ENCODE measurements around the gene SIPA1L2. TPM values are rescaled to one million over a fixed set of nuclear protein-coding genes. Genes with fewer than 3 reads are reported as not detected.

SIPA1L2 gene
- total RNA-seq, 1 donor from 2014 or later, result 16.6 TPM

GRCh38 chr1:232630894-232631195, 912 bp upstream of the SIPA1L2 start:
- TF ChIP-seq, protein P1, sequence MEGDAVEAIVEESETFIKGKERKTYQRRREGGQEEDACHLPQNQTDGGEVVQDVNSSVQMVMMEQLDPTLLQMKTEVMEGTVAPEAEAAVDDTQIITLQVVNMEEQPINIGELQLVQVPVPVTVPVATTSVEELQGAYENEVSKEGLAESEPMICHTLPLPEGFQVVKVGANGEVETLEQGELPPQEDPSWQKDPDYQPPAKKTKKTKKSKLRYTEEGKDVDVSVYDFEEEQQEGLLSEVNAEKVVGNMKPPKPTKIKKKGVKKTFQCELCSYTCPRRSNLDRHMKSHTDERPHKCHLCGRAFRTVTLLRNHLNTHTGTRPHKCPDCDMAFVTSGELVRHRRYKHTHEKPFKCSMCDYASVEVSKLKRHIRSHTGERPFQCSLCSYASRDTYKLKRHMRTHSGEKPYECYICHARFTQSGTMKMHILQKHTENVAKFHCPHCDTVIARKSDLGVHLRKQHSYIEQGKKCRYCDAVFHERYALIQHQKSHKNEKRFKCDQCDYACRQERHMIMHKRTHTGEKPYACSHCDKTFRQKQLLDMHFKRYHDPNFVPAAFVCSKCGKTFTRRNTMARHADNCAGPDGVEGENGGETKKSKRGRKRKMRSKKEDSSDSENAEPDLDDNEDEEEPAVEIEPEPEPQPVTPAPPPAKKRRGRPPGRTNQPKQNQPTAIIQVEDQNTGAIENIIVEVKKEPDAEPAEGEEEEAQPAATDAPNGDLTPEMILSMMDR (IDR thresholded peaks at IDR 0.05; ENCODE audit: insufficient read depth, low read length, severe bottlenecking), result no peak
- Histone ChIP-seq H3K27me3 (ENCODE audit: control insufficient read depth, insufficient read depth, low read length) (no peaks in the 10 kb centered on the region), H3K4me3 (ENCODE audit: low read depth, low read length) (peak overlapping the region; percentile 83), H3K36me3 (ENCODE audit: control insufficient read depth, insufficient read depth, low read length) (no peaks in the 10 kb centered on the region)
- DNase-seq (ENCODE audit: low read depth) (no peak), FAIRE-seq (no peak)

DNA sequence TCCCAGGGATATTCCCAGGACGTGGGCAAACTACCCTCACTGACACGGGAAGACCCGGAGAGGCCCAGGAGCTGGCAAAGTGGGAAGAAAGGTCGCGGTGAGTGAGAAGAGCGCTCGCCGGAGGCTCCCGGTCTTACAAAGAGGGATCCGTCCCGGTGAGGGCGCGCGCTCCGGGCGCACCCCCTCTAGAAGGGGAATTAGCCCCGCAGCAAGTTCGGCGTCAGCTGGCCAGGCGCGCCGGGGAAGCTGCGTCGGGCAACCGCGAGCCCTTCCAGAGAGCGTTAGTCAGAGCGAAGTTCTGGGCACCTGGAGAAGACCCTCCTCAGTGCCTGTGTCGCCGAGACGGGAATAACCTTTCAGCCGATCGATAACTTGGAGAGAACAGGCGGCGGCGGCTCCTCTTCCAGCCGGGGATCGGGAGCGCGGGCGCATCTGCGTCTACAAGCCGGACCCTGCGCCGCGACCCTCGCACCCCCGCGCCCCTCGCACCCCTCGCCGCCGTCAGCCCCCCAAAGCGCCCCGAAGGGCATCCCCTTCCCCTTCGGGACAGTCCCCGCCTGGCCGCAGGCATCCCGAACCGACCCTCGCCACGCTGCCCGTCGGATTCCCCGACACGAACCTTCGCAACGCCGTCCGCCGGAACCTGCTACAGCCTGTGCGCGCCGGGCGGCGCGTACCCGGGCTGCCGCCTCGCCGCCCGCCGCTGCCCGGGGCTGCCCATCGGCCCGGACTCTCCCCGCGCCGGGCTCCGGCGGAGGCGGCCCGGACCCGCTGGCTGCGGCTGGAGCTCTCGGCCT, 485 bp downstream of the SIPA1L2 start:
- DNase-seq (ENCODE audit: low read depth) (no peak), FAIRE-seq (no peak)
- H3K27me3 ChIP-seq (ENCODE audit: control insufficient read depth, insufficient read depth, low read length), result no peaks in the 10 kb centered on the region
- no peaks in the 10 kb centered on the region for H3K36me3 ChIP-seq (ENCODE audit: control insufficient read depth, insufficient read depth, low read length)
- H3K4me3 ChIP-seq (ENCODE audit: low read depth, low read length), result peak overlapping the region; percentile 83
- TF ChIP-seq, protein P1 (IDR thresholded peaks at IDR 0.05; ENCODE audit: insufficient read depth, low read length, severe bottlenecking), result no peak

- peak; percentile 48 for DNase-seq (ENCODE audit: low read depth)
- TF ChIP-seq, protein P1 (IDR thresholded peaks at IDR 0.05; ENCODE audit: insufficient read depth, low read length, severe bottlenecking), result peak; percentile 16
- Histone ChIP-seq H3K4me3 (ENCODE audit: low read depth, low read length) (peak overlapping the region; percentile 83), H3K36me3 (ENCODE audit: control insufficient read depth, insufficient read depth, low read length) (no peaks in the 10 kb centered on the region), H3K27me3 (ENCODE audit: control insufficient read depth, insufficient read depth, low read length) (no peaks in the 10 kb centered on the region)
- no peak for FAIRE-seq
These were observed 1.3 kb downstream of the SIPA1L2 start for GRCh38 chr1:232628335-232629249.

GRCh38 chr1:232627645-232628334, 2.1 kb downstream of the SIPA1L2 start:
- H3K4me3 ChIP-seq (ENCODE audit: low read depth, low read length), result peak overlapping the region; percentile 15
- no peaks in the 10 kb centered on the region for H3K27me3 ChIP-seq (ENCODE audit: control insufficient read depth, insufficient read depth, low read length)
- no peaks in the 10 kb centered on the region for H3K36me3 ChIP-seq (ENCODE audit: control insufficient read depth, insufficient read depth, low read length)
- TF ChIP-seq, protein P1 (IDR thresholded peaks at IDR 0.05; ENCODE audit: insufficient read depth, low read length, severe bottlenecking), result peak; percentile 60
- DNase-seq (ENCODE audit: low read depth) (peak; percentile 84), FAIRE-seq (no peak)

DNA sequence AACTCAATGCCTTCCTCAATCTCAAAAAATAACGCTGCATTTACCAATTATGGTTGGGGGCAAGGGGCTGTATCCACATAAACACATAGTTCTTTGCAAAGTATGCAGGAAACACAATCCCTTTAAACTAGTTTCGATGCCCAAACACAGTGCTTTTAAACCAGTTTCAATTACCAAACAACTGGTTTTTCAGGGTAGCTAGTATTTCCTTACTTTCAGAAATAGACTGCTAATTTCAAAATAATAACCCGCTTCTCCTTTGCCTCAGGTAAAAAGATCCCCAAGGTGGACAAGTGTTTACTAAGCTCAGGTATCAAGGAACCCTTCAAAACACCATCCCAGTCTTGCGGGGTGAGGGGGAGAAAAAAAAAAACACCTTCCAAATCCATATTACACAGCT, 2.8 kb downstream of the SIPA1L2 start:
- no peak for FAIRE-seq
- H3K4me3 ChIP-seq (ENCODE audit: low read depth, low read length), result no peak overlapping the region
- TF ChIP-seq, protein P1 (IDR thresholded peaks at IDR 0.05; ENCODE audit: insufficient read depth, low read length, severe bottlenecking), result no peak
- no peak for DNase-seq (ENCODE audit: low read depth)
- no peaks in the 10 kb centered on the region for H3K27me3 ChIP-seq (ENCODE audit: control insufficient read depth, insufficient read depth, low read length)
- no peaks in the 10 kb centered on the region for H3K36me3 ChIP-seq (ENCODE audit: control insufficient read depth, insufficient read depth, low read length)

All from bronchial epithelial cell (primary cell).